Suprapubic skin (tissue), 4 donors: ENCODE results near the gene FAM193A. TPM values are rescaled to one million over a fixed set of nuclear protein-coding genes. Genes with fewer than 3 reads are reported as not detected.

Source experiments
- DNase-seq, 2 donors: peaks; one replicate each; pipeline ENCODE4 v3.0.0-alpha.2; 2019; ENCODE audit warnings: low spot score in 2 of 2
- H3K27ac ChIP-seq: fragments of 200-600 bp; sonication (generic); one replicate; pipeline ENCODE4 v1.5.1; 2019
- H3K27me3 ChIP-seq: fragments of 200-600 bp; sonication (generic); one replicate; pipeline ENCODE4 v1.5.1; 2019
- H3K36me3 ChIP-seq: fragments of 200-600 bp; sonication (generic); one replicate; pipeline ENCODE4 v1.5.1; 2019
- H3K4me1 ChIP-seq: fragments of 200-600 bp; sonication (generic); one replicate; pipeline ENCODE4 v1.5.1; 2019
- H3K4me3 ChIP-seq: fragments of 200-600 bp; sonication (generic); one replicate; pipeline ENCODE4 v1.5.1; 2019; ENCODE audit warnings: mild to moderate bottlenecking
- H3K9me3 ChIP-seq: fragments of 200-600 bp; sonication (generic); one replicate; pipeline ENCODE4 v1.5.1; 2019
- EP300 ChIP-seq: sonication (generic); formaldehyde crosslinking; IDR thresholded peaks from one replicate; pipeline ENCODE4 v1.6.1; 2017; ENCODE audit warnings: antibody characterized with exemption
- POLR2A ChIP-seq, 2 donors: fragments of 450-650 bp; IDR thresholded peaks; one replicate each; pipeline ENCODE4 v1.6.1; 2017; ENCODE audit warnings: antibody characterized with exemption in 2 of 2, mild to moderate bottlenecking in 2 of 2, moderate library complexity in 2 of 2
- POLR2AphosphoS5 ChIP-seq, 3 donors: sonication (generic); formaldehyde crosslinking; IDR thresholded peaks; one replicate each; pipeline ENCODE4 v1.6.1; 2017; ENCODE audit warnings: antibody characterized with exemption in 3 of 3
- WGBS: methylation state at CpG from one replicate; pipeline ENCODE4 v1.1.5; 2018; 5-methylcytosine and 5-hydroxymethylcytosine counted together
- total RNA-seq, 4 donors: library from RNA; depleted of rRNA; stranded (reverse); fragments of >200 nt; gene quantifications; one replicate each; pipeline ENCODE4 v1.1.0, GENCODE V29; 2016
- TF ChIP-seq, protein P1 (sequence below), 2 donors: fragments of 200-600 bp in 1 of 2; fragments of 450-650 bp in 1 of 2; sonication (generic) in 1 of 2; IDR thresholded peaks; one replicate each; pipeline ENCODE4 v1.5.1; 2016 to 2019; ENCODE audit warnings: antibody characterized with exemption in 2 of 2, mild to moderate bottlenecking in 1 of 2, moderate library complexity in 1 of 2

Gene FAM193A
- total RNA-seq, 4 donors from 2014 or later: 23.6 to 45.0 (median 29.3) TPM

DNA sequence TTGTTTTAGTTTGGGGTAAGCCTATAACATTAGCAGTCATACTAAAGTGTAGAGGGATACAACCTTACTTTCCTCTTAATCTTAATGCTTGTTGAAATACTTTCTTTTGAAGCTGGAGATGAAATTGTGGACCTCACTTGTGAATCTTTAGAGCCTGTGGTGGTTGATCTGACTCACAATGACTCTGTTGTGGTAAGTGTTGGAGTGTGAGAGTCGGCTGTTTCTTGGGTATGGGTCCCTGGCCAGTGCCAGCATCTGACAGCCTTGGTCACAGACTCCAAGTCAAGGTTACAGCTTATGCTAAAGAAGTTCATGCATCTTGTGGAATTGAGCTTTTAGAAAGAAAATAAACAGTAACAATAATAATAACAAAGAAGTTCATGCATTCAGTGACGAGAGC is 35.9 kb upstream of the FAM193A start:
- H3K27me3 ChIP-seq: no peaks in the 10 kb centered on the region
- H3K9me3 ChIP-seq: no peaks in the 10 kb centered on the region
- H3K27ac ChIP-seq: no peak overlapping the region
- TF ChIP-seq, protein P1, sequence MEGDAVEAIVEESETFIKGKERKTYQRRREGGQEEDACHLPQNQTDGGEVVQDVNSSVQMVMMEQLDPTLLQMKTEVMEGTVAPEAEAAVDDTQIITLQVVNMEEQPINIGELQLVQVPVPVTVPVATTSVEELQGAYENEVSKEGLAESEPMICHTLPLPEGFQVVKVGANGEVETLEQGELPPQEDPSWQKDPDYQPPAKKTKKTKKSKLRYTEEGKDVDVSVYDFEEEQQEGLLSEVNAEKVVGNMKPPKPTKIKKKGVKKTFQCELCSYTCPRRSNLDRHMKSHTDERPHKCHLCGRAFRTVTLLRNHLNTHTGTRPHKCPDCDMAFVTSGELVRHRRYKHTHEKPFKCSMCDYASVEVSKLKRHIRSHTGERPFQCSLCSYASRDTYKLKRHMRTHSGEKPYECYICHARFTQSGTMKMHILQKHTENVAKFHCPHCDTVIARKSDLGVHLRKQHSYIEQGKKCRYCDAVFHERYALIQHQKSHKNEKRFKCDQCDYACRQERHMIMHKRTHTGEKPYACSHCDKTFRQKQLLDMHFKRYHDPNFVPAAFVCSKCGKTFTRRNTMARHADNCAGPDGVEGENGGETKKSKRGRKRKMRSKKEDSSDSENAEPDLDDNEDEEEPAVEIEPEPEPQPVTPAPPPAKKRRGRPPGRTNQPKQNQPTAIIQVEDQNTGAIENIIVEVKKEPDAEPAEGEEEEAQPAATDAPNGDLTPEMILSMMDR (IDR thresholded peaks at IDR 0.05): no peak
- TF ChIP-seq EP300: no peak
- TF ChIP-seq POLR2AphosphoS5 (IDR thresholded peaks at IDR 0.05): no peak
- no peak for TF ChIP-seq POLR2A (IDR thresholded peaks at IDR 0.05)
- no peak overlapping the region for H3K4me3 ChIP-seq
- no peaks in the 10 kb centered on the region for H3K4me1 ChIP-seq
- H3K36me3 ChIP-seq: peaks cover 83% of the 10 kb centered on the region
- WGBS: 89% methylated on average over 2 of the region's 2 CpGs
- DNase-seq: no peak

DNA sequence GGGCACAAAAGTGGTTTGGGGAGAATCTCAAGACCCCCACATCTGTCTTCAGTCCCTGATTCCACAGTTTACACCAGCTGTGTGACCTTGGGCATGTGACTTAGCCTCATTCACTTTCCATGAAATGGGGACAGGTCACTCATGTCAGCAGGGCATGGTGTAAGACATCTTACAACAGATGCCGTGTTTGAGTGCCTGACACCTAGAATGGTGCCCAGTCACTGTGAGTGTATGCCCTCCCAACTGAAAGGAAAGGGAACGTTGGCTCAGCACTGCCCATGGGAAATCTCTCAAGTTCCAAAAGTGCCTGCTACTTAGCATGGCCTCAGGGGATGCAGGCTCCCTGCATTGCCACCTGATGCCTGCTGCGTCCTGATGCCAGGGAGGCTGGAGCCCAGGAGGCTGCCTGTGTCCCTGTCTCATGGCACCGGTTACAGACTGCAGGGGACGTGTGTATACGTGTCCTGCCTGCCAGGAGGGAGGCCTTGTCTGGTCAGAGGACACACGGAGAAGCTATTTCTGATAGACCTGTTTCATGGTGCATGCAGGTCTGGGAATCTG is 35.3 kb upstream of the FAM193A start:
- Histone ChIP-seq H3K27me3 (no peaks in the 10 kb centered on the region), H3K27ac (no peak overlapping the region), H3K4me1 (no peaks in the 10 kb centered on the region), H3K36me3 (peaks cover 78% of the 10 kb centered on the region), H3K9me3 (no peaks in the 10 kb centered on the region), H3K4me3 (no peak overlapping the region)
- no peak for DNase-seq
- WGBS: 78% methylated on average over 3 of the region's 7 CpGs
- TF ChIP-seq POLR2AphosphoS5 (IDR thresholded peaks at IDR 0.05) (no peak), EP300 (no peak)
- TF ChIP-seq, protein P1 (IDR thresholded peaks at IDR 0.05): no peak

DNA sequence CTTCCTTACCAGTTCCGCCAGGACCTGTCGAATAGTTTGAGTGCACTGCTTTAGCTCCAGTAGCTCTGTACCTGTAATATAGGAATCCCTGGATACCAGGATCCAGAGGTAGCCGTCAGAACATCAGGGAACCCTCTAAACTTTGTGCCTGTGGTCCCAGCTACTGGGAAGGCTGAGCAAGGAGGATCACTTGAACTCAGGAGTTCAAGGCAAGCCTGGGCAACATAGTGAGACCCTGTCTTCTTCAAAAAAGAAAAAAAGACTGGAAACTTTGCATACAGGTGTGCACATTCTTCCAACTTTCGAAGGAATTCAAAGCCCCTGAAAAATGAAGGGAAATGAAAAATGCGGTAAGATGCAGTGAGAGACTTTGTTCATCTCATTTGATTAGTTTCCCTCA is 32.6 kb upstream of the FAM193A start:
- H3K36me3 ChIP-seq: peaks cover 69% of the 10 kb centered on the region
- DNase-seq: no peak
- no peak overlapping the region for H3K4me3 ChIP-seq
- TF ChIP-seq EP300 (no peak), POLR2AphosphoS5 (IDR thresholded peaks at IDR 0.05) (no peak), POLR2A (IDR thresholded peaks at IDR 0.05) (no peak)
- TF ChIP-seq, protein P1 (IDR thresholded peaks at IDR 0.05): no peak
- H3K4me1 ChIP-seq: no peaks in the 10 kb centered on the region
- no peaks in the 10 kb centered on the region for H3K27me3 ChIP-seq
- H3K9me3 ChIP-seq: no peaks in the 10 kb centered on the region
- H3K27ac ChIP-seq: no peak overlapping the region
- 97% methylated on average over 5 of the region's 5 CpGs for WGBS

DNA sequence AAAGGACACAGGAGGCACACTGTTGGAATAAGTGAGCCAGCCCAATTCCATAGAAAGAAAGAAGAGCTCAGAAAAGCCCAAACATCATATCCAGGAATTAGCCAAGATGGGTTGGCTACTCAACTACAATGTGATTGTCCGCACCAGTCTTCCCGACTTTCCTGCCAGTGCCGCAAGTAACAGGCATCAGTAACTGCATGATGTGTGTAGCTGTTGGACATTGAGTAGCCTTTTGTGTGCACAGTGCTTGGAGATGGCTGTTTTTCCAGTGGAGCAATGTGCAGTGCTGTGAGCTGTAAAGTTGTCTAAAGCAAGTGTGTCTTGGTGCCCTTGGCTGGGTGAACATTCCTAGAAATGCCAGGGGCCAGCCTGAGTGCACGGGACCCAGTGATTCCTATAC is 29.2 kb upstream of the FAM193A start:
- Histone ChIP-seq H3K27ac (no peak overlapping the region), H3K4me1 (no peaks in the 10 kb centered on the region), H3K4me3 (no peak overlapping the region), H3K9me3 (no peaks in the 10 kb centered on the region), H3K36me3 (peaks cover 63% of the 10 kb centered on the region), H3K27me3 (no peaks in the 10 kb centered on the region)
- no peak for TF ChIP-seq EP300
- WGBS: 84% methylated on average over 4 of the region's 4 CpGs
- no peak for DNase-seq

DNA sequence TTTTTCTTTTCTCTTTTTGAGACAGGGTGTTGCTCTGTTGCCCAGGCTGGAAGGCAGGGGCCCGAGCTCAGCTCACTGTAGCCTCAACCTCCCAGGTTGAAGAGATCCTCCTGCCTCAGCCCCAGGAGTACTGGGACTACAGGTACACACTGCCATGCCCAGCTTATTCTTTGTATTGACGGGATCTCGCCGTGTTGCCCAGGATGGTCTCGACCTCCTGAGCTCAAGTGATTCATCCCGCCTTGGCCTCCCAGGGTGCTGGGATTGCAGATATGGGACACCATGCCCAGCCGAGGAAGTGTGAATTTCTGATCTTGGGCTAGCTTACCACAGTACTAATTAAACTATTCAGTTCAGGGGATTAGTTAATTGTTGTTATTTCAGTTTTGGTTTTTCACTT is 28.6 kb upstream of the FAM193A start:
- Histone ChIP-seq H3K27me3 (no peaks in the 10 kb centered on the region), H3K36me3 (peaks cover 63% of the 10 kb centered on the region), H3K4me1 (no peaks in the 10 kb centered on the region), H3K4me3 (no peak overlapping the region), H3K9me3 (no peaks in the 10 kb centered on the region), H3K27ac (no peak overlapping the region)
- TF ChIP-seq POLR2A (IDR thresholded peaks at IDR 0.05) (no peak), EP300 (no peak), POLR2AphosphoS5 (IDR thresholded peaks at IDR 0.05) (no peak)
- TF ChIP-seq, protein P1 (IDR thresholded peaks at IDR 0.05): no peak
- 94% methylated on average over 7 of the region's 7 CpGs for WGBS
- no peak for DNase-seq
